ENCODE results near the gene UBE2H. TPM values are rescaled to one million over a fixed set of nuclear protein-coding genes. Genes with fewer than 3 reads are reported as not detected.
"Not testable (repeated sequence)": the region's sequence is repeated elsewhere in the genome, so short reads cannot be mapped to it uniquely, and the experiment has no call there.

The UBE2H gene
- total and polyA plus RNA-seq, 2 of the 4 experiments (the other 2 are of a cell fraction), result 34.6 to 49.4 TPM

DNA sequence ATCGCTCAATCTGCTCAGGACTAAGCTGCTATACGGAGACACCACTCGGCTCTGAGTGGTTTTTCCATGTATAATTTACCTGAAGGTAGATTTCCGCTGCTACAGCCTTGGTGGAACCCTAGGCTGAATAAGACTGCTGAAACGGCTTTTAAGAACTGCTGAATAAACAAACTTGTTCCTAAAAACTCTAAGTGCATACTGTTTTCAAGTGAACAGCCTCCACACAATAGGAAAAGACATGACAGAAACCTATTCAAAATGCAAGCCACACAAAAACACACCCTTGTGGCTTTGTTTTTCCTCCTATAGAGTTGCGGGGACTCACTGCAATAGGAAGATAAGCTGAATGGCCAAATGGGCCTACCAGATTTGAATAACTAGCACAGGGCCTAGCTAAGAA lies 117.2 kb downstream of the UBE2H start:
- peaks cover 6% of the 10 kb centered on the region for H4K20me1 ChIP-seq (ENCODE audit: insufficient read depth, low read length)

DNA sequence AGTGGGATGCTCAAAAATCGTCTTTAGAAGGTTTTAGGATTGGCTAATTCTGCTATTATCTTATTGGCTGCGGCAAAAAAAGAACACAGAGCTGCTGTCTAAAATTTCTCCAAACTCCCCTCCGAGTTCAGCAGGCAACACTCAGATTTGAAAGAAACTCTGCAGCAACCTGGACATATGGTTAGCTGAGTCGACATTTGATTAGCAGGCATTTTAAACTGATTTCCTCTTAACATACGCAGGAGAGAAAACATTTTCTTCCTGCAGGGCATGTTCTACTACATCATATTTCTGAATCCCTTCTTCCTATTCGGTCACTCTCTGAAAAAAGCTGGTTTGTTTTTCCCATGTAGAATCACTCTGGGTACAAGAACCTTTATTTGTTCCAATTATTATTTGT lies 119.4 kb downstream of the UBE2H start:
- POLR2A ChIA-PET (ENCODE audit: unreplicated experiment); H3K4ac ChIP-seq (ENCODE audit: low read depth, low read length); H2AFZ ChIP-seq (replicated peaks; ENCODE audit: low read length, poor library complexity); in situ Hi-C loops (cut with MboI; ENCODE audit: low sequenced_read_pairs); H2BK20ac ChIP-seq (ENCODE audit: low read depth, low read length); H3K27me3 ChIP-seq (ENCODE audit: control insufficient read depth, insufficient read depth, low read length); H2BK120ac ChIP-seq (ENCODE audit: low read depth, low read length); H3K27ac ChIP-seq (ENCODE audit: insufficient read depth, low read length); H4K20me1 ChIP-seq (ENCODE audit: insufficient read depth, low read length); CTCF ChIA-PET; H3K23ac ChIP-seq (ENCODE audit: low read depth, low read length); BruUV-seq (replicated peaks); intact Hi-C loops (cut with micrococcal nuclease); H3K18ac ChIP-seq (ENCODE audit: low read depth, low read length); H2BK5ac ChIP-seq (ENCODE audit: low read depth, low read length, poor library complexity, severe bottlenecking); H4K8ac ChIP-seq (ENCODE audit: low read depth in 2 of 2, low read length in 2 of 2); H2AK5ac ChIP-seq (ENCODE audit: low read depth, low read length); H4K91ac ChIP-seq (ENCODE audit: insufficient read depth, low read depth, low read length); H2BK15ac ChIP-seq (ENCODE audit: low read depth, low read length); dilution Hi-C loops (cut with HindIII; ENCODE audit: low sequenced_read_pairs, unreplicated experiment); H3K56ac ChIP-seq (ENCODE audit: extremely low read depth, insufficient read depth, low read length); ATAC-seq (ENCODE audit: low read depth); H3K9me3 ChIP-seq (ENCODE audit: control insufficient read depth, insufficient read depth, low read length); H4K5ac ChIP-seq (ENCODE audit: low read depth, low read length); H3K4me3 ChIP-seq (ENCODE audit: insufficient read depth, low read depth, low read length); H3K4me2 ChIP-seq (ENCODE audit: low read depth, low read length); DNase-seq; H3K14ac ChIP-seq (replicated peaks; ENCODE audit: low read depth, low read length); H2AK9ac ChIP-seq (replicated peaks; ENCODE audit: low read depth, low read length, poor library complexity); H3K9ac ChIP-seq (ENCODE audit: low read depth, low read length): not testable (repeated sequence)
- peaks cover 13 to 51% of the 10 kb centered on the region in 2 experiments for H3K79me1 ChIP-seq (ENCODE audit: low read depth in 1 of 2, low read length in 2 of 2)
- peaks cover 19% of the 10 kb centered on the region for H3K4me1 ChIP-seq (ENCODE audit: control insufficient read depth, insufficient read depth, low read length)
- H3K9me1 ChIP-seq (ENCODE audit: insufficient read depth, low read length), result peaks cover 29% of the 10 kb centered on the region
- 84% methylated on average over 3 of the region's 6 CpGs; no CpG with 5 or more reads in 1 of the 2 experiments for WGBS, 2 experiments (ENCODE audit: extremely low coverage in 2 of 2, insufficient read length in 1 of 2)
- peaks cover 33% of the 10 kb centered on the region for H3K36me3 ChIP-seq (ENCODE audit: control insufficient read depth, insufficient read depth, low read length)

More for the DNA sequence above, 117.2 kb downstream of the UBE2H start:
- in situ Hi-C loops (cut with MboI; ENCODE audit: low sequenced_read_pairs), result no loop called here
- Histone ChIP-seq H4K5ac (ENCODE audit: low read depth, low read length) (no peak overlapping the region), H2BK120ac (ENCODE audit: low read depth, low read length) (no peak overlapping the region), H3K23ac (ENCODE audit: low read depth, low read length) (no peak overlapping the region), H4K8ac (ENCODE audit: low read depth in 2 of 2, low read length in 2 of 2) (no peak overlapping the region), H3K9ac (ENCODE audit: low read depth, low read length) (no peak overlapping the region), H3K27me3 (ENCODE audit: control insufficient read depth, insufficient read depth, low read length) (no peaks in the 10 kb centered on the region), H3K79me1 (ENCODE audit: low read depth in 1 of 2, low read length in 2 of 2) (peaks cover 17 to 49% of the 10 kb centered on the region in 2 experiments), H2BK15ac (ENCODE audit: low read depth, low read length) (no peak overlapping the region), H2AK9ac (replicated peaks; ENCODE audit: low read depth, low read length, poor library complexity) (no peak overlapping the region), H3K9me3 (ENCODE audit: control insufficient read depth, insufficient read depth, low read length) (no peaks in the 10 kb centered on the region), H2BK20ac (ENCODE audit: low read depth, low read length) (no peak overlapping the region), H4K91ac (ENCODE audit: insufficient read depth, low read depth, low read length) (no peak overlapping the region), H3K14ac (replicated peaks; ENCODE audit: low read depth, low read length) (no peak overlapping the region), H3K9me1 (ENCODE audit: insufficient read depth, low read length) (peaks cover 25% of the 10 kb centered on the region), H3K36me3 (ENCODE audit: control insufficient read depth, insufficient read depth, low read length) (peaks cover 34% of the 10 kb centered on the region), H3K4ac (ENCODE audit: low read depth, low read length) (no peak overlapping the region), H3K18ac (ENCODE audit: low read depth, low read length) (no peak overlapping the region), H3K27ac (ENCODE audit: insufficient read depth, low read length) (no peak overlapping the region), H2BK5ac (ENCODE audit: low read depth, low read length, poor library complexity, severe bottlenecking) (no peak overlapping the region), H2AFZ (replicated peaks; ENCODE audit: low read length, poor library complexity) (no peak overlapping the region), H3K4me3 (ENCODE audit: insufficient read depth, low read depth, low read length) (no peak overlapping the region), H3K4me2 (ENCODE audit: low read depth, low read length) (no peak overlapping the region), H3K56ac (ENCODE audit: extremely low read depth, insufficient read depth, low read length) (no peak overlapping the region), H2AK5ac (ENCODE audit: low read depth, low read length) (no peak overlapping the region), H3K4me1 (ENCODE audit: control insufficient read depth, insufficient read depth, low read length) (peaks cover 14% of the 10 kb centered on the region)
- dilution Hi-C loops (cut with HindIII; ENCODE audit: low sequenced_read_pairs, unreplicated experiment), result no loop called here
- BruUV-seq (replicated peaks), result no TSS peak
- ATAC-seq (ENCODE audit: low read depth) (no peak), DNase-seq (no peak)
- TF ChIP-seq RCOR1 (IDR thresholded peaks at IDR 0.05; ENCODE audit: insufficient replicate concordance, low read length), result no peak
- intact Hi-C loops (cut with micrococcal nuclease), result no loop called here
- 86% methylated on average over 3 of the region's 6 CpGs; no CpG with 5 or more reads in 1 of the 2 experiments for WGBS, 2 experiments (ENCODE audit: extremely low coverage in 2 of 2, insufficient read length in 1 of 2)
- ChIA-PET POLR2A (ENCODE audit: unreplicated experiment) (no interaction called here), CTCF (no interaction called here)

Data from IMR-90 (cell line).